G401 (cell line): ENCODE results near the gene SMOC1. TPM values are rescaled to one million over a fixed set of nuclear protein-coding genes. Genes with fewer than 3 reads are reported as not detected.

Experiments used
- DNase-seq: peaks from one replicate; pipeline ENCODE4 v3.0.0-alpha.2; 2015; ENCODE audit warnings: low spot score
- in situ Hi-C: cut with HindIII; loops from 2 replicates; pipeline ENCODE4 v1.10.0; 2016; ENCODE audit warnings: low sequenced_read_pairs, mixed read lengths
- total RNA-seq: library from RNA; depleted of rRNA; stranded (reverse); fragments of >200 nt; shearing (Covaris generic); gene quantifications from 2 replicates; pipeline ENCODE4 v1.2.3, GENCODE V29; 2014

Gene SMOC1
- total RNA-seq, 1 experiment from 2014 or later: not detected

GRCh38 chr14:70020352-70021170 is 141.3 kb downstream of the SMOC1 start:
- in situ Hi-C loops: no loop called here
- DNase-seq: no peak

GRCh38 chr14:70021548-70022220 is 142.5 kb downstream of the SMOC1 start:
- in situ Hi-C loops: no loop called here
- DNase-seq: no peak

GRCh38 chr14:70022771-70023445 is 143.7 kb downstream of the SMOC1 start:
- in situ Hi-C loops: no loop called here
- no peak for DNase-seq

- in situ Hi-C loops: no loop called here
- no peak for DNase-seq
Measured at GRCh38 chr14:70023871-70024270, 144.7 kb downstream of the SMOC1 start.

- in situ Hi-C loops: no loop called here
- DNase-seq: peak; percentile 66
Measured at GRCh38 chr14:70027785-70028428, 148.7 kb downstream of the SMOC1 start.

GRCh38 chr14:70029296-70030132 is 150.3 kb downstream of the SMOC1 start:
- DNase-seq: no peak
- in situ Hi-C loops: no loop called here

GRCh38 chr14:70032016-70032415 is 152.8 kb downstream of the SMOC1 start:
- in situ Hi-C loops: no loop called here
- no peak for DNase-seq

GRCh38 chr14:70032447-70032846 is 153.2 kb downstream of the SMOC1 start:
- no peak for DNase-seq
- in situ Hi-C loops: no loop called here

- no peak for DNase-seq
- in situ Hi-C loops: no loop called here
Measured at GRCh38 chr14:70033116-70033515, 153.9 kb downstream of the SMOC1 start.

GRCh38 chr14:70033561-70033960 is 154.3 kb downstream of the SMOC1 start:
- no peak for DNase-seq
- in situ Hi-C loops: no loop called here

- in situ Hi-C loops: no loop called here
- no peak for DNase-seq
Measured at GRCh38 chr14:70034257-70034656, 155.0 kb downstream of the SMOC1 start.

GRCh38 chr14:70036665-70037064 is 157.4 kb downstream of the SMOC1 start:
- in situ Hi-C loops: no loop called here
- DNase-seq: no peak

- in situ Hi-C loops: no loop called here
- DNase-seq: no peak
Measured at GRCh38 chr14:70043001-70043400, 163.8 kb downstream of the SMOC1 start.

GRCh38 chr14:70045310-70045709 is 166.1 kb downstream of the SMOC1 start:
- DNase-seq: no peak

GRCh38 chr14:70045844-70046535 is 166.8 kb downstream of the SMOC1 start:
- in situ Hi-C loops: no loop called here
- DNase-seq: peak; percentile 82

More at GRCh38 chr14:70045310-70045709, 166.1 kb downstream of the SMOC1 start:
- in situ Hi-C loops: no loop called here

GRCh38 chr14:70047598-70048312 is 168.5 kb downstream of the SMOC1 start:
- DNase-seq: no peak
- in situ Hi-C loops: no loop called here

- no peak for DNase-seq
- in situ Hi-C loops: no loop called here
Measured at GRCh38 chr14:70048313-70048654, 169.1 kb downstream of the SMOC1 start.

- DNase-seq: no peak
- in situ Hi-C loops: no loop called here
Measured at GRCh38 chr14:70049605-70050004, 170.4 kb downstream of the SMOC1 start.
